HuH-7.5 (cell line): Measurements from ENCODE around the gene CACNA2D4.

Experiments used
- DNase-seq: peaks from one replicate; pipeline ENCODE4 v3.0.0; 2011; ENCODE audit warnings: low spot score

CACNA2D4 gene

DNA sequence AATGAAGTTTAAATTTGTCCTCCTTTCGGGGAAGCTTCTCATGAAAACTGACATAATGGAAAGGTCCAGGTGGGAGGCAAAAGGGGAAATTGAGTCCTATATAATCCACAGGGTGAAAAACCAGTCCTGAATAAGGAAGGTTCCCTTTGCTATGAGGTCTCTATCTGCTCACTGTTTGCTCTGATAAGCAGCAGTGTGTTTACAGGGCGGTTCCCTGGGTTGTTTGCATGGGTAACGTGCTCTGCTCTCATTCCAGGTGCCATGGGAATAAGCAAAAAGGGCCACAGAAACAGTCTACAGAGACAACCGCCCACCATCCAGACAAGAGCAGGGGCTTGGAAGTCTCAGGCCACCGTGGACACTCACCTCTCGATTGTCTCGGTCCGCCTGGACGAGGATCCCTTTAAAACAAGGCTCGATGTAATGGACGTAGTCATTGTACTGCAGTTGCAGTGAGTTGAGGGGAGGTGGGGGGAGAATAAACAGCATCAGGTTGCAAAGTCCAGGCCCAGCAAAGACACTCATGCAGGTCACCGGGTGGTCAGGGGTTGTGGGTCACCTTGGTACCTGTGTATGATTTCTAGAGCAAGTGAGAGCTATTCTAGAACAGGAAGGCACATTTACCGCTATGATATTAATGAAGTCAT is 32.7 kb downstream of the CACNA2D4 start:
- DNase-seq = peak; percentile 51

DNA sequence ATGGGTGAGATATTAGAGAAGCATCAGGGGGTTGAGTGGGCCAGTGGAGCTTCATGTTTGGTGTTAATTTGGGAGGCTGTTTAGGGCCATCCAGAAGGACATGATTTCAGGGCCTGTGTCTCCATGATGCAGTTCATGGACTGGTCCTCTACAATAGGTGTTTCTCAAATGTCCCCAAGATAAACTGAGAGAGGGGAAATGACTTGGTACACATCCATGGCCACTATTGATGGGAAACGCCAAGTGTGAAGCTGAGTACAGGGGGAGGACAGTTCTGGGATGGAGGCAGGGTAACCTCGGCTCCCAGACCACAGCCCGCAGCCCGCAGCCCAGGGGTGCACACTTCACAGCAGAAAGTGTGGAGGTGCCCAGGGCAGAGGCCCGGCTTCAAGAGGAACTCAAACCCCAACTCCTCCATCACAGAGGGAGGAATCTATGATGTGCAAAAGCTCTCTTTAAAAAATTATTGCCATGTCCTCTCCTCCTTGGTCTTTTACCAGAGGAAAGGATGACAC is 33.3 kb downstream of the CACNA2D4 start:
- DNase-seq = no peak

DNA sequence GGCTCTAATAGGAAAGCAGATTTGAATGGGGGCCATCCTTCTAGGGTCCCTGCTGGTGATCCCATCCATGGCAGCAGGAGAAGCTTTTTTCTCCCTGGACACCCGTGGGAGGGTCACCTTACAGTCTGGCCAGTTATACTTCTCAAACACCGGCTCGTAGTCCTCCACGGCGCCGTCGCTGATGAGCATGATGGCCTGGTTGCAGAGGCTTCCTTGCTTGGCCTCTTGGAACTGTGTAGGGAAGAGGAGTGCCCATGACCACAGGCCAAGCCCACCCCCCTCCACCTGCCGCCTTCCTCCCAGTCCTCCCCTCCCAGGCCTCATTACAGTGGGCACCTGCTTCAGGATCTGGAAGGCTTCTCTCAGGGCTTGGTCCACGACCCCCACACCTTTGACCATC is 33.8 kb downstream of the CACNA2D4 start:
- no peak for DNase-seq

DNA sequence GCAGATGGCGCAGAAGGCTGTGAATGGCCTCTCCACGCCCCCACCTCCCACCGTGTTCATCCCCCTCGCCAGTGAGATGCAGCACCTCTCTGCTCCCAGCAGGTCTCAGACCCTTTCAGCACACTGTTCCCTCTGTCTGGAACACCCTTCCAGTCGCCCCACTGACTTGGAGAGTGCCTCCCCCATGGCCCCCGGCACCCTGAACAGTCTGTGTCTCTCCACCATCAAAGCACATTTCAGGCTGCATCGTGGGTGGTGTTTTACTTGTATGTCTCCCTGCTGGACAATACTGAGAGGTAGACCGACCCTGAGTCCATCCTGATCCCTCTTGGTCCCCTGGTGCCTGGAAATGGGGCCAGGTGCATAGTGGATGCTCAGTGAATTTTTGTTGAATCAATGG is 34.9 kb downstream of the CACNA2D4 start:
- no peak for DNase-seq

DNA sequence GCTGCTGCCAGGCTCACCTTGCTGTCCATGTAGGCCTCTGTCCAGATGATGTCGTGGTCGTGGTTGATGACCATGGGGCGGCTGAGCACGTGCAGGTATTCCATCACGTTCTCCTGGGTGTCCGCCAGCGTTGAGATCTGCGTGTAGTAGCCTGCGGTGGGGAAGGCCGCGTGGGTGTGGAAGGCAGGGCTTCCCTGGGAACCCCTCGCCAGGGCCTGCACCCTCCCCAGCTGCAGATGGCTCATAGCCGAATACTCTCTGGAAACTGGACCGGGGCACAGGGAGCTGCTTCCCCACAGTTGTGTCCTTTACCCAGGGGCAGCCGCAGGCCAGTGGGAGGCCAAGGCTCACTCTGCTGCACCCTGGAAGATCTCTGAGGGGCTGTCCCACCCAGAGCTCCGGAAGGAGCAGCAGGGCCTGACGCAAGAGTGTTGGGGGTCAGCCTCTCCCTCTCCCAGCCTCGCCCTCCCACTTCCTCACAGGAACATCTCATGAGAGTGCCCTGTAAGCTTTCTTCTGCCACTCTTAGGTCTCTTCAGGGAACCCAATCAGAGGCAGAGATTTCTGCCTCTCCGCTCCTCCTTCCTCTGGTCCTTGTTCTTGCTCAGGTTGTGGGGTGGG is 35.5 kb downstream of the CACNA2D4 start:
- DNase-seq = no peak

GRCh38 chr12:1882405-1882804 is 36.0 kb downstream of the CACNA2D4 start:
- DNase-seq = no peak

DNA sequence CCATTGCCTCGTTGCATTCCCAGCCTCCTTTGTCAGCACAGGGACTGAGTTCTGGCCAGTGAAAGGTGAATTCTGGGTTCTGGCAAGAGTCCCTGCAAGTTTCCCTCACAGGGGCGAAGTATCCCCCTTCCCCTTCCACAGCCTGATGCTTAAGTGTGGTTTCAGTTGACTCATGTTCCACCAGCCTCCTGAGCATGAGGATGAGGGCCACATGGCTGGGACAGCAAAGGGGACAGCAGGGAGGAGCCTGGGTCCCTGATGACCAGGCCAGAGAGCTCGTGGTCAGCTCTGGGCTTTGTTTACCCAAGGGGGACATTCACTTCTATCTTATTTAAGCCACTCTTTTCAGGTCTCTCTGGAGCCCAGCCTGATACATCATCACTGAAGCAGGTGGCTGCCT is 36.5 kb downstream of the CACNA2D4 start:
- DNase-seq = no peak

GRCh38 chr12:1881301-1881700 is 37.2 kb downstream of the CACNA2D4 start:
- DNase-seq = no peak

DNA sequence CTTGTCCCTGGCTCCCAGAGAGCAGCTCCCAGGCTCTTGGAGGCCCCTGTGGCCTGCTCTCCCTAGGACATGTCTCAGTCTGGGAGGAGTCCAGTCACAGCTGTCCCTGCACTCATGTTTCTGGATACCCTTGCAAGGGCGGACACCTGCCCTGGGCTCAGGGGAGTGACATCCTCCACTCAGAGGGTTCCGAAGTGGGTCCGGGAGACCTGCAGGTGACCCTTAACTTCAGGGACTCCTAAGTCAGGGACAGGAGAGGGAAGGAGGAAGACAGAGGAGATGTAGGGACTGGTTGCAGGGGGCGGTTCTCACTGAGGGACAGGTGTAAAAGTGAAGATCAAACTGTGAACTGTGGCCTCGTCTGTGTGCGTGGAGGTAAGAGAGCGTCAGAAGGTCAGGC is 37.6 kb downstream of the CACNA2D4 start:
- DNase-seq = no peak

DNA sequence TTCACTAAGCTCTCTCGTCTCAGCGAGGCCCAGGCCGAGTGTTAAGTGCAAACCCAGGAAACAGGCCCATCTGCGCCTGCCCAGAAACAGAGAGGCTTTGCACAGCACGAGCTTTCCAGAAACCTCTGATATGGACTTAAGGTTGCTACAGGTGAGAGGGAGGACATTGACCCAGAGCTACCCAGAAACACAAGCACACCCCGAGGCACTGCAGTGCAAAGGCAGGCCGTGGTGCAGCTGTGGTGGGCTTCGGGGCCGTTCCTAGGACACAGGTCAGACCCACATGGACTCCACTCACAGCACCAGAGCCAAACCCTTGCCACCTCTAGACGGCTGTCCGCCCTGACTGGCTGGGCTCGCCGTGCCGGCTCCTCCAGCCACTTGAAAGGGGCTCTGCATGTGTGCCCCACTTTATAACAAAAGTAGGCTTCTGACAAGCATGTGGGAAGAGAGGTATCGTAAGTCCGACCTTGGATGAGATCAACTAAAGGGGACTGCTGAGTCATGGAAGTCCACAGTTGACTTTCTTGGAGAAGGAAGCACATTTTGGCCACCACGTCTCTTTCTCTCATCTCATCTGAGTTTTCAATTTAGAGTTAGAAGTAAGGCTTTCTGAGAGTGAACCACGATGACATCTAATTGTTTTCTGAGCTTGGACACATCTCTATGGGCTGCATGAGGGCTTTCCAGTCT is 38.2 kb downstream of the CACNA2D4 start:
- DNase-seq = no peak

DNA sequence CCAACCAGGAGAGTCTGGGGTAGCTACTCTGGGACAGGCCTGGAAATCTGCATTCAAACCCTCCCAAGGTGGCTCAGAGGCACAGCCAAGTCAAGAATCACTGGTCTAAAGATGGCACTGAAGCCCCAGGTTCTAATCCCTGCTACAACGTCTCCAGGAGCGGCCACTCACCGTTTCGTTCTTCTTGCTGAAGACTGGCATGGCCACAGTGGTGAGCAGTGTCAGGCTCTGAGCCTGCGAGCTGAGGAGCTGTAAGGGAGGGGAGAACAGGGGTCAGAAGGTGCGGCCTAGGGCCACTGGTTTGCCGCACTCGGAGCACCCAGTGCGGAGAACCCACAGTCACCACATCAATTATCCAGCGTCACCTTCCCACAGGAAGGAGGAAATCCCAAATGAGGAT is 38.8 kb downstream of the CACNA2D4 start:
- DNase-seq = no peak

DNA sequence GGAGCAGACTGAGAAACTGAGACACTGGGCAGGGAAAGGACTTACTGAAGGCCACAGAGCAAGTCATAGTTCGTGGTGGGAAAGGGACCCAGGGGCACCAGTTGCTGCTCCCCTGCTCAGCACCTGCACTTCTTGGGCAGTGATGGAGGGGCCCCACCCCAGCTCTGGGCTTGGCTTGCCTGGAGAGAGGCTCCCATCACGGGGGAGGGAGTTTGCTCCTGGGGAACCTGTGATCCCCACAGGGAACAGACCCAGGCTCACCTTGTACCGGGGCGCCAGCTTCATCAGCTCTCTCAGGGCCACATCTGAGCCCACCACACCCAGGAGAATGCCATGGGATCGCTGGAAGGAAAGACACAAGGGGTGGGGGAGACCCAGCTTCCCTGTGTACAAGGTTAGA is 39.8 kb downstream of the CACNA2D4 start:
- no peak for DNase-seq

- no peak for DNase-seq
These were observed 40.2 kb downstream of the CACNA2D4 start for GRCh38 chr12:1878214-1878613.

GRCh38 chr12:1877169-1877878 is 41.1 kb downstream of the CACNA2D4 start:
- no peak for DNase-seq

DNA sequence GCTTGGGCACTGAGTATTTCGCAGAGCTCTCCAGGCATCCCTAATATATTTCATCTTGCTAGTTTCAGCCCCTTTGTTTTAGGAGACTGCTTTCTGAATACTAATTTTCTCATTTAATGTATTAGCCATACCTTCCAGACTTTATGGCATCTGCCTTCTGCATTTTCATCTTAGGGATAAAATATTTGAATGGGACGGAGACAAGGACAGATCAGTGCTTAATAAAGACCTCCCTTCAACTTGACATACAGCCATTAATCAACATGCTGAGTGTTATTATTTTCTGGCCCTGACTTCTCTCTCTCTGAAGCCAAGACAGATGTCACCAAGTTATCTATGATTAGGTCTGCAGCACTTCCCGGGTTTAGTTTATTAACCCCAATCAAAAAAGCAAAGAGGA is 42.4 kb downstream of the CACNA2D4 start:
- DNase-seq = no peak

DNA sequence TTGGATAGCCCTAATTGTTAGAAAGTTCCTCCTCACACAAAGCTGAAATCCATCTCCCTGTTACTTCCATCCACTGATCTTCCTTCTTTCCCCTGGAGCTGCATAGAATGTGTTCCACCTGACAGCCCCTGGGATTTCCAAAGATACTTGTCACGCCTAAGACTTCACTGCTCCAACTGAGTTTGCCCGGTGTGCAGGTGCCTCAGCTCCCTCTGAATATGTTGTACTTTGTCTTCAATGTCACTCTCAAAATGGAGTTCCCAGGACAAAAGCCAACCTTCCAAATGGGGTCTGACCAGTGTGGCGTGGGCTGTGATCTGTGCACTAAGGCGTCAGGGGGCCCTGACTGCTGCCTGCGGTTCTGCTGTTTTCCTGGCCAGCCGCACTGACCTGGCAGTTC is 42.8 kb downstream of the CACNA2D4 start:
- no peak for DNase-seq

GRCh38 chr12:1873531-1874510 is 44.6 kb downstream of the CACNA2D4 start:
- no peak for DNase-seq

DNA sequence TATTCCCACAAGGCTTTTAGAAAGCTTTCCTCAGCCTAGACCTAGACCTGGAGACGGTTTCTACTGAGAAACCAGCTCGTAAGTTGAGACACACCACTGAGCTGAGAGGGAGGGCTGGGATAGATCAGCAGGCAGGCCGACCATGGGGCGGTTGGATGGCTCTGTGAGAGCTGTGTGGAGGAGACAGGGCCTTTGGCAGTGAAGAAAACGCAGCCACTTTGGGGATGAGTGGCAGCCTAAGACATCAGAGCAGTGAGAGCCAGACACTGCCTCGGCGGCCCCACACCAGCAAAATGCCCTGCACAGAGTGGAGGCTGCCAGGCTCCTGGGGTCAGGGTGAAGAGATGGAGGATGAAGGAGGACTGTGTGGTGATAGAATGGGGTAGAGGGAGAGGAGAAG is 46.0 kb downstream of the CACNA2D4 start:
- no peak for DNase-seq

DNA sequence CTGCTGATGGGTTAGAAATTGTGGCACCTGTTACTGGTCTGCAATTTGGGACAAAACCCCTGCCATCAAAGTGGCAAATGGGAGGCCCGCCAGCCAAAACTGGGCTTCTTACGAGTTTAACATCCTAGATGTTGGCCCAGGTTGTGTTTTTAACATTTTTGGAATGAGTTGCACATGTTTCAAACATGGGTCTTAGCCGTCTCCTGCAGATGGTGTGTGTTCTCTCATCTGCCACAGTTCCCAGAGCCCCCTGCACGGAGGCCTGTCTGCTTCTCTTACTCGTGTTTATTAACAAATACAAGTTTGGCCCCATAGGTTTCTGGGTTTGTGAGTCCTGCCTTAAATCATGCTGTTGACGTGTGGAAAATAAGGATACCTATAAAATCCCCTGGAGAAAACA is 46.5 kb downstream of the CACNA2D4 start:
- DNase-seq = no peak

- no peak for DNase-seq
These were observed 47.2 kb downstream of the CACNA2D4 start for GRCh38 chr12:1870998-1871917.
